ENCODE data around the gene ETS2.
"Not testable (repeated sequence)": the region's sequence is repeated elsewhere in the genome, so short reads cannot be mapped to it uniquely, and the experiment has no call there.

The ETS2 gene

DNA sequence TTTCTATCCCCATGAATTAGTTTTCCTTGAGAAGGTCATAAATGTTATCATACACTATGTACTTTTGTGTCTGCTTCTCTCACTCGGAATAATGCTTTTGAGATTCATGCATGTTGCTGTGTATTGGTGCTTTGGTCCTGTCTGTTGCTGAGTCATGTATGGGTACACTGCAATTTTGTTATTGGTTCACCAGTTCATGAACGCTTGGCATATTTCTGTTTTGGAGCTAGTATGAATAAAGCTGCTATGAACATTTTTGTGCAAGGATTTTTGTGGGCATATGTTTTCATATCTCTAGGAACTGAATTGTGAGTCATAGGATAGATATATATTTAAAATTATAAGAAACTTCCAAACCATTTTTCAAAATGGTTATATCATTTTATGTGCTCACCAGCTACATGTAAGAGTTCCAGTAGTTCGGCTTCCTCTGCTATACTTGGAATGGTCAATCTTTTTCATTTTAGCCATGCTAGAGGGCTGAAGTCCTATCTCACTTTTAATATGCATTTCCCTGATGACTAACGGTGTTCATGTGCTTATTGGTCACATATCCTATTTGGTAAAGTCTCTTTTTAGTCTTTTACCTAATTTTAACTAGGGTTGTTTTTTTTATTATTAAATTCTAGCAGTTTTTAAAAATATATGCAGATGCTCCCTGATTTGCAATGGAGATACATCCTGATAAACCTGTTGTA lies 38.2 kb downstream of the ETS2 start:
- no peak for TF ChIP-seq CTCF (conservative IDR thresholded peaks at IDR 0.05; ENCODE audit: low read length)
- peak; percentile 80 for DNase-seq (ENCODE audit: low read depth)
- H3K4me3 ChIP-seq (ENCODE audit: low read length) = no peak overlapping the region

GRCh38 chr21:38845374-38845773 lies 39.6 kb downstream of the ETS2 start:
- H3K4me3 ChIP-seq (ENCODE audit: low read length); DNase-seq (ENCODE audit: low read depth): not testable (repeated sequence)

- no peak for TF ChIP-seq CTCF (conservative IDR thresholded peaks at IDR 0.05; ENCODE audit: low read length)
- no peak overlapping the region for H3K4me3 ChIP-seq (ENCODE audit: low read length)
- DNase-seq (ENCODE audit: low read depth) = no peak
These were observed 41.8 kb downstream of the ETS2 start for GRCh38 chr21:38847556-38847955.

- TF ChIP-seq CTCF (conservative IDR thresholded peaks at IDR 0.05; ENCODE audit: low read length) = no peak
- H3K4me3 ChIP-seq (ENCODE audit: low read length) = no peak overlapping the region
- peak; percentile 45 for DNase-seq (ENCODE audit: low read depth)
These were observed 42.5 kb downstream of the ETS2 start for GRCh38 chr21:38848187-38848609.

GRCh38 chr21:38849776-38850175 lies 44.0 kb downstream of the ETS2 start:
- no peak for DNase-seq (ENCODE audit: low read depth)
- no peak overlapping the region for H3K4me3 ChIP-seq (ENCODE audit: low read length)
- TF ChIP-seq CTCF (conservative IDR thresholded peaks at IDR 0.05; ENCODE audit: low read length) = no peak

GRCh38 chr21:38850277-38850951 lies 44.7 kb downstream of the ETS2 start:
- no peak overlapping the region for H3K4me3 ChIP-seq (ENCODE audit: low read length)
- TF ChIP-seq CTCF (conservative IDR thresholded peaks at IDR 0.05; ENCODE audit: low read length) = no peak
- DNase-seq (ENCODE audit: low read depth) = no peak

- no peak overlapping the region for H3K4me3 ChIP-seq (ENCODE audit: low read length)
- DNase-seq (ENCODE audit: low read depth) = no peak
- TF ChIP-seq CTCF (conservative IDR thresholded peaks at IDR 0.05; ENCODE audit: low read length) = no peak
These were observed 45.4 kb downstream of the ETS2 start for GRCh38 chr21:38851101-38851500.

All from AG10803 (cell line).